GM23338 (cell line): ENCODE results near the gene HOATZ.

Experiments used
- CREB1 ChIP-seq: fragments of 250-450 bp; sonication (Bioruptor Pico); IDR thresholded peaks from 2 replicates; pipeline ENCODE4 v1.5.0; 2020; ENCODE audit warnings: low read depth, mild to moderate bottlenecking, moderate library complexity
- EZH2 ChIP-seq: fragments of 200-600 bp; sonication (generic); IDR thresholded peaks from one replicate; pipeline ENCODE4 v1.8.0; 2017; ENCODE audit warnings: antibody characterized with exemption, mild to moderate bottlenecking, low read depth; ENCODE audit not compliant: unreplicated experiment
- NANOG ChIP-seq: IDR thresholded peaks from 2 replicates; pipeline ENCODE4 v1.6.1; 2016; ENCODE audit warnings: antibody characterized with exemption, borderline replicate concordance
- POLR2AphosphoS5 ChIP-seq: IDR thresholded peaks from 2 replicates; pipeline ENCODE4 v1.6.1; 2016; ENCODE audit warnings: antibody characterized with exemption, low read depth
- TF ChIP-seq, protein P1 (sequence below): IDR thresholded peaks from one replicate; pipeline ENCODE4 v1.6.1; 2018; ENCODE audit warnings: antibody characterized with exemption; ENCODE audit not compliant: unreplicated experiment
- TF ChIP-seq, protein P2 (sequence below), 2 experiments: fragments of 200-600 bp in 1 of 2; sonication (generic) in 1 of 2; conservative IDR thresholded peaks; 2 replicates each; pipeline versions ENCODE4 v1.5.1 to v1.6.1; 2016 to 2017; ENCODE audit warnings: antibody characterized with exemption in 2 of 2, low read depth in 2 of 2, mild to moderate bottlenecking in 2 of 2, moderate library complexity in 1 of 2

DNA sequence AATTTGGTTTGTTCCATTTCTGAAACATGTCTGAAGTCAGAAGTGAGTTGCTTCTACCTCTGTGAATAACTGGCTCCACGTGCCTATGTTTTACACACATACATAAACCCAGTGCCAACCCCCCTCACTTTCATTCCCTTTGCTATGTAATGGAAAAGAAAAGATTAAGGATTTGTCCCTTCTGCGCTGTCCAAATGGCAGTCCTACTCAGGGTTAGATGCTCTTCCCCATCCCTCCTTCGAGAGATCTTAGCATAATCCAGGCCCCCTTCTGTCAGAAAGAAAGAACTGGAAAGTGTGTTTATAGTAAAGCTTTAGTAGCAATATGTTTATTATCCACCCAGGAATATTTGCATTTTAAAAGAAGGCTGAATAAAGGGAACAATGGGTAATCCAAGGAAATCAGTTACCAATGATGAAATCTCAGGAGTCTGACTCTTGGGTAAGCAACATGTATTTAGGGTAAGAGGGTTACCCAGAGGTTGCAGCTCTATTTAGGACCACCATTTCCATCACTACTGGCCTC, 22.8 kb downstream of the HOATZ start:
- no peak for TF ChIP-seq POLR2AphosphoS5
- TF ChIP-seq, protein P1, sequence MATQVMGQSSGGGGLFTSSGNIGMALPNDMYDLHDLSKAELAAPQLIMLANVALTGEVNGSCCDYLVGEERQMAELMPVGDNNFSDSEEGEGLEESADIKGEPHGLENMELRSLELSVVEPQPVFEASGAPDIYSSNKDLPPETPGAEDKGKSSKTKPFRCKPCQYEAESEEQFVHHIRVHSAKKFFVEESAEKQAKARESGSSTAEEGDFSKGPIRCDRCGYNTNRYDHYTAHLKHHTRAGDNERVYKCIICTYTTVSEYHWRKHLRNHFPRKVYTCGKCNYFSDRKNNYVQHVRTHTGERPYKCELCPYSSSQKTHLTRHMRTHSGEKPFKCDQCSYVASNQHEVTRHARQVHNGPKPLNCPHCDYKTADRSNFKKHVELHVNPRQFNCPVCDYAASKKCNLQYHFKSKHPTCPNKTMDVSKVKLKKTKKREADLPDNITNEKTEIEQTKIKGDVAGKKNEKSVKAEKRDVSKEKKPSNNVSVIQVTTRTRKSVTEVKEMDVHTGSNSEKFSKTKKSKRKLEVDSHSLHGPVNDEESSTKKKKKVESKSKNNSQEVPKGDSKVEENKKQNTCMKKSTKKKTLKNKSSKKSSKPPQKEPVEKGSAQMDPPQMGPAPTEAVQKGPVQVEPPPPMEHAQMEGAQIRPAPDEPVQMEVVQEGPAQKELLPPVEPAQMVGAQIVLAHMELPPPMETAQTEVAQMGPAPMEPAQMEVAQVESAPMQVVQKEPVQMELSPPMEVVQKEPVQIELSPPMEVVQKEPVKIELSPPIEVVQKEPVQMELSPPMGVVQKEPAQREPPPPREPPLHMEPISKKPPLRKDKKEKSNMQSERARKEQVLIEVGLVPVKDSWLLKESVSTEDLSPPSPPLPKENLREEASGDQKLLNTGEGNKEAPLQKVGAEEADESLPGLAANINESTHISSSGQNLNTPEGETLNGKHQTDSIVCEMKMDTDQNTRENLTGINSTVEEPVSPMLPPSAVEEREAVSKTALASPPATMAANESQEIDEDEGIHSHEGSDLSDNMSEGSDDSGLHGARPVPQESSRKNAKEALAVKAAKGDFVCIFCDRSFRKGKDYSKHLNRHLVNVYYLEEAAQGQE: no peak
- TF ChIP-seq NANOG: no peak
- TF ChIP-seq, protein P2, sequence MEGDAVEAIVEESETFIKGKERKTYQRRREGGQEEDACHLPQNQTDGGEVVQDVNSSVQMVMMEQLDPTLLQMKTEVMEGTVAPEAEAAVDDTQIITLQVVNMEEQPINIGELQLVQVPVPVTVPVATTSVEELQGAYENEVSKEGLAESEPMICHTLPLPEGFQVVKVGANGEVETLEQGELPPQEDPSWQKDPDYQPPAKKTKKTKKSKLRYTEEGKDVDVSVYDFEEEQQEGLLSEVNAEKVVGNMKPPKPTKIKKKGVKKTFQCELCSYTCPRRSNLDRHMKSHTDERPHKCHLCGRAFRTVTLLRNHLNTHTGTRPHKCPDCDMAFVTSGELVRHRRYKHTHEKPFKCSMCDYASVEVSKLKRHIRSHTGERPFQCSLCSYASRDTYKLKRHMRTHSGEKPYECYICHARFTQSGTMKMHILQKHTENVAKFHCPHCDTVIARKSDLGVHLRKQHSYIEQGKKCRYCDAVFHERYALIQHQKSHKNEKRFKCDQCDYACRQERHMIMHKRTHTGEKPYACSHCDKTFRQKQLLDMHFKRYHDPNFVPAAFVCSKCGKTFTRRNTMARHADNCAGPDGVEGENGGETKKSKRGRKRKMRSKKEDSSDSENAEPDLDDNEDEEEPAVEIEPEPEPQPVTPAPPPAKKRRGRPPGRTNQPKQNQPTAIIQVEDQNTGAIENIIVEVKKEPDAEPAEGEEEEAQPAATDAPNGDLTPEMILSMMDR (conservative IDR thresholded peaks at IDR 0.05; ENCODE audit: low read depth in 2 of 2): no peak
- no peak for TF ChIP-seq EZH2
- no peak for TF ChIP-seq CREB1 (CRISPR knock-in tag)
